H9 (cell line): ENCODE data around the gene MKNK2. TPM values are rescaled to one million over a fixed set of nuclear protein-coding genes. Genes with fewer than 3 reads are reported as not detected.

Experiments
- DNase-seq: peaks from one replicate; pipeline ENCODE4 v3.0.0-alpha.2; 2017
- H2AFZ ChIP-seq: one replicate; pipeline ENCODE4 v1.6.1; 2013; ENCODE audit warnings: mild to moderate bottlenecking, low read length, control low read depth, moderate library complexity
- H2AK5ac ChIP-seq: 2 replicates; pipeline ENCODE4 v1.6.1; 2013; ENCODE audit warnings: low read length, control low read depth, mixed read lengths; ENCODE audit not compliant: insufficient read length
- H2BK120ac ChIP-seq: one replicate; pipeline ENCODE4 v1.6.1; 2013; ENCODE audit warnings: low read depth, mild to moderate bottlenecking, low read length, control low read depth, inconsistent platforms; ENCODE audit not compliant: poor library complexity, severe bottlenecking
- H2BK12ac ChIP-seq: 2 replicates; pipeline ENCODE4 v1.6.1; 2013; ENCODE audit warnings: low read length, control low read depth, mixed read lengths, low read depth; ENCODE audit not compliant: insufficient read length
- H2BK15ac ChIP-seq: 2 replicates; pipeline ENCODE4 v1.6.1; 2013; ENCODE audit warnings: low read depth, low read length, control low read depth
- H2BK20ac ChIP-seq: one replicate; pipeline ENCODE4 v1.6.1; 2013; ENCODE audit warnings: low read depth, mild to moderate bottlenecking, low read length, control low read depth, inconsistent platforms; ENCODE audit not compliant: poor library complexity, severe bottlenecking
- H2BK5ac ChIP-seq: 2 replicates; pipeline ENCODE4 v1.6.1; 2013; ENCODE audit warnings: low read length, control low read depth, mixed read lengths; ENCODE audit not compliant: insufficient read length
- H3K14ac ChIP-seq: 2 replicates; pipeline ENCODE4 v1.6.1; 2013; ENCODE audit warnings: low read length, control low read depth; ENCODE audit not compliant: insufficient read depth
- H3K18ac ChIP-seq: 2 replicates; pipeline ENCODE4 v1.6.1; 2013; ENCODE audit warnings: low read depth, mild to moderate bottlenecking, mixed read lengths, low read length, control low read depth; ENCODE audit not compliant: insufficient read length
- H3K23ac ChIP-seq: 2 replicates; pipeline ENCODE4 v1.6.1; 2013; ENCODE audit warnings: low read length, control low read depth, mixed read lengths, low read depth; ENCODE audit not compliant: insufficient read length
- H3K23me2 ChIP-seq: 2 replicates; pipeline ENCODE4 v1.6.1; 2013; ENCODE audit warnings: low read depth, mild to moderate bottlenecking, mixed read lengths, low read length, control low read depth; ENCODE audit not compliant: insufficient read length, poor library complexity, severe bottlenecking
- H3K27ac ChIP-seq: 2 replicates; pipeline ENCODE4 v1.5.1; 2013; ENCODE audit warnings: low read length, control low read depth, mixed read lengths, low read depth; ENCODE audit not compliant: insufficient read length
- H3K27me3 ChIP-seq: 2 replicates; pipeline ENCODE4 v1.6.1; 2013; ENCODE audit warnings: low read length, control low read depth, inconsistent platforms; ENCODE audit not compliant: insufficient read depth
- H3K4ac ChIP-seq: 2 replicates; pipeline ENCODE4 v1.6.1; 2013; ENCODE audit warnings: low read depth, mild to moderate bottlenecking, control low read depth, inconsistent platforms, low read length, moderate library complexity
- H3K4me1 ChIP-seq: 2 replicates; pipeline ENCODE4 v1.6.1; 2013; ENCODE audit warnings: low read length, control low read depth, inconsistent platforms; ENCODE audit not compliant: insufficient read depth
- H3K4me2 ChIP-seq: 2 replicates; pipeline ENCODE4 v1.6.1; 2013; ENCODE audit warnings: low read length, control low read depth, mixed read lengths; ENCODE audit not compliant: insufficient read length, insufficient read depth
- H3K56ac ChIP-seq: 2 replicates; pipeline ENCODE4 v1.6.1; 2013; ENCODE audit warnings: low read depth, mild to moderate bottlenecking, mixed read lengths, low read length, control low read depth; ENCODE audit not compliant: insufficient read length
- H3K79me1 ChIP-seq: 2 replicates; pipeline ENCODE4 v1.6.1; 2013; ENCODE audit warnings: low read depth, mild to moderate bottlenecking, moderate library complexity, low read length, control low read depth, inconsistent platforms; ENCODE audit not compliant: insufficient read depth, poor library complexity, severe bottlenecking
- H3K79me2 ChIP-seq: 2 replicates; pipeline ENCODE4 v1.6.1; 2013; ENCODE audit warnings: low read length, control low read depth, inconsistent platforms; ENCODE audit not compliant: insufficient read depth
- H3K9ac ChIP-seq: 2 replicates; pipeline ENCODE4 v1.6.1; 2013; ENCODE audit warnings: low read length, control low read depth, mixed read lengths; ENCODE audit not compliant: insufficient read length; ENCODE audit errors: extremely low read depth
- H3K9me3 ChIP-seq: one replicate; pipeline ENCODE4 v1.6.1; 2013; ENCODE audit warnings: low read depth, low read length, inconsistent platforms; ENCODE audit not compliant: control insufficient read depth
- H3T11ph ChIP-seq: one replicate; pipeline ENCODE4 v1.6.1; 2013; ENCODE audit warnings: mild to moderate bottlenecking, low read length, control low read depth, inconsistent platforms
- H4K20me1 ChIP-seq: one replicate; pipeline ENCODE4 v1.6.1; 2013; ENCODE audit not compliant: control insufficient read depth, insufficient read length, insufficient read depth
- H4K5ac ChIP-seq: 2 replicates; pipeline ENCODE4 v1.6.1; 2013; ENCODE audit warnings: low read depth, mild to moderate bottlenecking, mixed read lengths, low read length, control low read depth; ENCODE audit not compliant: insufficient read length
- H4K8ac ChIP-seq: replicated peaks from 2 replicates; pipeline ENCODE4 v1.6.1; 2013; ENCODE audit warnings: low read length, control low read depth, mixed read lengths, low read depth; ENCODE audit not compliant: insufficient read length
- H4K91ac ChIP-seq: 2 replicates; pipeline ENCODE4 v1.6.1; 2013; ENCODE audit warnings: low read depth, mild to moderate bottlenecking, moderate library complexity, mixed read lengths, low read length, control low read depth; ENCODE audit not compliant: insufficient read length
- H3K27ac Mint-ChIP-seq, 3 experiments: 2 replicates in 2 of 3; 3 replicates in 1 of 3; pipeline ENCODE4 v1.8.0; 2020 to 2021; ENCODE audit warnings: mixed read lengths in 3 of 3, mild to moderate bottlenecking in 1 of 3, moderate library complexity in 1 of 3
- H3K27me3 Mint-ChIP-seq: 2 replicates; pipeline ENCODE4 v1.8.0; 2021; ENCODE audit warnings: low read depth, mild to moderate bottlenecking, moderate library complexity, mixed read lengths
- H3K36me3 Mint-ChIP-seq, 3 experiments: 2 replicates in 2 of 3; 3 replicates in 1 of 3; pipeline ENCODE4 v1.8.0; 2020 to 2021; ENCODE audit warnings: low read depth in 3 of 3, mixed read lengths in 3 of 3; ENCODE audit not compliant: insufficient read depth in 1 of 3
- H3K4me1 Mint-ChIP-seq, 2 experiments: 2 replicates each; pipeline ENCODE4 v1.8.0; 2020; ENCODE audit warnings: mixed read lengths in 2 of 2
- H3K4me3 Mint-ChIP-seq, 2 experiments: 2 replicates in 1 of 2; 3 replicates in 1 of 2; pipeline ENCODE4 v1.8.0; 2020 to 2021; ENCODE audit warnings: mild to moderate bottlenecking in 2 of 2, mixed read lengths in 2 of 2, moderate library complexity in 1 of 2
- H3K9me3 Mint-ChIP-seq, 2 experiments: 2 replicates in 1 of 2; 3 replicates in 1 of 2; pipeline ENCODE4 v1.8.0; 2020; ENCODE audit warnings: mild to moderate bottlenecking in 2 of 2, mixed read lengths in 2 of 2, moderate library complexity in 1 of 2
- WGBS: extraction: QIAGEN DNeasy Blood & Tissue Kit; methylation state at CpG from one replicate; pipeline ENCODE4 v1.1.7; 2013; ENCODE audit warnings: missing lambda C conversion rate, low lambda C conversion rate, mixed read lengths; ENCODE audit not compliant: insufficient read length; ENCODE audit errors: extremely low coverage; 5-methylcytosine and 5-hydroxymethylcytosine counted together
- total RNA-seq: library from RNA; stranded (reverse); gene quantifications from 2 replicates; pipeline ENCODE4 v1.2.1, GENCODE V29; 2021
- TF ChIP-seq, protein P1 (sequence below): fragments of 200-600 bp; sonication (generic); conservative IDR thresholded peaks from 3 replicates; pipeline ENCODE4 v1.8.0; 2021; ENCODE audit warnings: antibody characterized with exemption, mild to moderate bottlenecking

Gene MKNK2
- total RNA-seq, 1 experiment from 2014 or later, result 153 TPM

DNA sequence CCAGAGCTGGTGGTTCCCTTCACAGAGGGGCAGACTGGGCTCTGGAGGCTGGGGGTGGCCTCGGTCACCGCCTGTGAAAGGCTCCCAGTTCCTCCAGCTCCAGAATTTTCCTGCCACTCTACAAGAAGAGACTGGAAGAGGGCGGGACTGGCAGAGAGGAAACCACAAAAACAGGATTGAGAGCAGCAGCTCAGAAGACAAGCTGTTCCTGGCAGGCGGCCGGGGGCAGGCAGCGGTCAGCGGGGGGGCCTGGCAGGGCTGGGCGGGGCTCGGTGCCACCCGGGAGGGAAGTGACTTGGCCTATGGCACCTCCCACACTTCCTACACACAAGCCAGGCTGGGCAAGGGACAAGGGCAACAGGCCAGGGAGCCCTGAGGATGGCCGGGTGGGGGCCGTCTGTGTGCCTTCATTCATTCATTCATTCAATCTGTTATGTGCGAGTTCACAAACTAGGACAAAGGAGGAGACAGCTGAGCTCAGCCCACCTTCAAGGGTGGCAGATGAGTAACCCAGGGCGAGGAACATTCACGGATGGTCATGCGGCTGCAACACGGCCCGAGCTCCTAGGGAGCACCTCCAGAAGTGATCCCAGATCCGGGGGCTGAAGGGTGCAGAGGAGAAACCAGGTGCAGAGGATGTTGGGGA lies 18.6 kb downstream of the MKNK2 start:
- Histone ChIP-seq H4K91ac (no peak overlapping the region), H2BK5ac (no peak overlapping the region), H3K27ac (no peak overlapping the region), H2AK5ac (no peak overlapping the region), H3K4me1 (no peaks in the 10 kb centered on the region; the same call in 1 of the 2 replicates), H3T11ph (no peak overlapping the region), H4K8ac (no peak overlapping the region), H4K20me1 (no peaks in the 10 kb centered on the region), H3K14ac (peak overlapping the region; percentile 31; the same call in 1 of the 2 replicates), H3K79me2 (no peaks in the 10 kb centered on the region), H3K27me3 (no peaks in the 10 kb centered on the region), H2BK20ac (no peak overlapping the region), H2BK120ac (no peak overlapping the region), H3K9ac (no peak overlapping the region), H3K4me2 (no peak overlapping the region), H2BK15ac (no peak overlapping the region), H3K23me2 (no peaks in the 10 kb centered on the region), H2BK12ac (no peak overlapping the region), H3K4ac (no peak overlapping the region), H3K56ac (no peak overlapping the region), H3K79me1 (no peaks in the 10 kb centered on the region), H3K9me3 (no peaks in the 10 kb centered on the region), H3K18ac (no peak overlapping the region), H3K23ac (no peak overlapping the region), H2AFZ (no peak overlapping the region), H4K5ac (no peak overlapping the region)
- H3K4me1 Mint-ChIP-seq, result peaks cover 12 to 33% of the 10 kb centered on the region in 2 experiments
- no CpG with 5 or more reads among the region's 19 CpGs for WGBS
- H3K36me3 Mint-ChIP-seq, result peaks cover 0 to 2% (median 0%) of the 10 kb centered on the region in 3 experiments; a peak in 2 of 7 replicates
- TF ChIP-seq, protein P1, sequence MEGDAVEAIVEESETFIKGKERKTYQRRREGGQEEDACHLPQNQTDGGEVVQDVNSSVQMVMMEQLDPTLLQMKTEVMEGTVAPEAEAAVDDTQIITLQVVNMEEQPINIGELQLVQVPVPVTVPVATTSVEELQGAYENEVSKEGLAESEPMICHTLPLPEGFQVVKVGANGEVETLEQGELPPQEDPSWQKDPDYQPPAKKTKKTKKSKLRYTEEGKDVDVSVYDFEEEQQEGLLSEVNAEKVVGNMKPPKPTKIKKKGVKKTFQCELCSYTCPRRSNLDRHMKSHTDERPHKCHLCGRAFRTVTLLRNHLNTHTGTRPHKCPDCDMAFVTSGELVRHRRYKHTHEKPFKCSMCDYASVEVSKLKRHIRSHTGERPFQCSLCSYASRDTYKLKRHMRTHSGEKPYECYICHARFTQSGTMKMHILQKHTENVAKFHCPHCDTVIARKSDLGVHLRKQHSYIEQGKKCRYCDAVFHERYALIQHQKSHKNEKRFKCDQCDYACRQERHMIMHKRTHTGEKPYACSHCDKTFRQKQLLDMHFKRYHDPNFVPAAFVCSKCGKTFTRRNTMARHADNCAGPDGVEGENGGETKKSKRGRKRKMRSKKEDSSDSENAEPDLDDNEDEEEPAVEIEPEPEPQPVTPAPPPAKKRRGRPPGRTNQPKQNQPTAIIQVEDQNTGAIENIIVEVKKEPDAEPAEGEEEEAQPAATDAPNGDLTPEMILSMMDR, result no peak
- DNase-seq, result peak; percentile 56
- H3K4me3 Mint-ChIP-seq, result no peak overlapping the region
- H3K27me3 Mint-ChIP-seq, result no peaks in the 10 kb centered on the region; the same call in 1 of the 2 replicates
- H3K9me3 Mint-ChIP-seq, result peaks cover 6 to 13% of the 10 kb centered on the region in 2 experiments; a peak in 4 of 5 replicates
- peak overlapping the region in 2 of 3 experiments; percentile 69 to 96; a peak in 4 of 7 replicates for H3K27ac Mint-ChIP-seq
